HG02798 (cell line): ENCODE measurements around the gene PPFIA1.
A peak's percentile ranks its signal among the peaks of the same experiment; 100 is the strongest.
"Not testable (repeated sequence)": the region's sequence is repeated elsewhere in the genome, so short reads cannot be mapped to it uniquely, and the experiment has no call there.

Experiments
- ATAC-seq: cut with Tn5 transposase; IDR thresholded peaks from one replicate; pipeline ENCODE4 v1.9.1; 2021; ENCODE audit warnings: mild to moderate bottlenecking; ENCODE audit not compliant: unreplicated experiment, poor library complexity

Gene PPFIA1

GRCh38 chr11:70250876-70251658 is 19.4 kb upstream of the PPFIA1 start:
- no peak for ATAC-seq

- ATAC-seq = no peak
Observed at GRCh38 chr11:70251659-70252321, 18.7 kb upstream of the PPFIA1 start.

- no peak for ATAC-seq
Observed at GRCh38 chr11:70252844-70253243, 17.6 kb upstream of the PPFIA1 start.

GRCh38 chr11:70255477-70256116 is 14.9 kb upstream of the PPFIA1 start:
- ATAC-seq = no peak

- not testable (repeated sequence) for ATAC-seq
Observed at GRCh38 chr11:70259077-70259476, 11.4 kb upstream of the PPFIA1 start.

GRCh38 chr11:70262951-70263350 is 7.5 kb upstream of the PPFIA1 start:
- ATAC-seq = no peak

- ATAC-seq = no peak
Observed at GRCh38 chr11:70263363-70263762, 7.1 kb upstream of the PPFIA1 start.

- no peak for ATAC-seq
Observed at GRCh38 chr11:70265341-70265740, 5.1 kb upstream of the PPFIA1 start.

GRCh38 chr11:70267405-70267950 is 3.0 kb upstream of the PPFIA1 start:
- no peak for ATAC-seq

GRCh38 chr11:70268526-70268925 is 2.0 kb upstream of the PPFIA1 start:
- no peak for ATAC-seq

- peak; percentile 35 for ATAC-seq
Observed at GRCh38 chr11:70270877-70271648, 573 bp downstream of the PPFIA1 start.

- no peak for ATAC-seq
Observed at GRCh38 chr11:70271649-70271953, 1.1 kb downstream of the PPFIA1 start.

- no peak for ATAC-seq
Observed at GRCh38 chr11:70272009-70272408, 1.5 kb downstream of the PPFIA1 start.

GRCh38 chr11:70278994-70279393 is 8.5 kb downstream of the PPFIA1 start:
- ATAC-seq = no peak

- no peak for ATAC-seq
Observed at GRCh38 chr11:70281156-70281609, 10.7 kb downstream of the PPFIA1 start.

- no peak for ATAC-seq
Observed at GRCh38 chr11:70282012-70282411, 11.5 kb downstream of the PPFIA1 start.

GRCh38 chr11:70288721-70289120 is 18.2 kb downstream of the PPFIA1 start:
- no peak for ATAC-seq

- ATAC-seq = no peak
Observed at GRCh38 chr11:70289582-70289981, 19.1 kb downstream of the PPFIA1 start.

- ATAC-seq = no peak
Observed at GRCh38 chr11:70290361-70291065, 20.0 kb downstream of the PPFIA1 start.

- no peak for ATAC-seq
Observed at GRCh38 chr11:70292166-70292565, 21.7 kb downstream of the PPFIA1 start.
